Subcutaneous adipose tissue (tissue), 4 donors: ENCODE data around the gene NR4A1. TPM values are rescaled to one million over a fixed set of nuclear protein-coding genes. Genes with fewer than 3 reads are reported as not detected.

ENCODE experiments used
- CTCF ChIP-seq: fragments of 450-650 bp; IDR thresholded peaks from one replicate; pipeline ENCODE4 v1.5.1; 2016; ENCODE audit warnings: low read depth, mild to moderate bottlenecking, control low read depth, antibody characterized with exemption, moderate library complexity
- total RNA-seq, 4 donors: library from RNA; depleted of rRNA; stranded (reverse); fragments of >200 nt; gene quantifications; one replicate each; pipeline ENCODE4 v1.1.0, GENCODE V29; 2016

The NR4A1 gene
- total RNA-seq, 4 donors from 2014 or later = 20.1 to 84.6 (median 40.3) TPM

DNA sequence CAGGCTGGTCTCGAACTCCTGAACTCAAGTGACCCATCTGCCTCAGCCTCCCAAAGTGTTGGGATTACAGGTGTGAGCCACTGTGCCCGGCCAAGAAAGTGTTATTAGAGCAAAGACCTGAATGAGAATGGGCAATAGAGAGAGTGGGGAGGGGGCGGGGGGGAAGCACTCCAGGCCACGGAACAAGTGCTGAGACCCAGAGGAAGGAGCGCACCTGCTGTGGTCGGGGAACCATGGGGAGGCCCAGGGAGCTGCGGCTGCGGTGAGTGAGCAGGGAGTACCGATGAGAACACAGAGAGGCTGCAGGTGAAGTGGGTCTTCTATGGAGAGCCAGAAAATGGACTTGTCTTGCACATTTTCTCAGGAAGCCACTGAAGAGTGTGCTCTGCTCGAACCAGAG lies 39.0 kb downstream of the NR4A1 start:
- TF ChIP-seq CTCF = no peak

DNA sequence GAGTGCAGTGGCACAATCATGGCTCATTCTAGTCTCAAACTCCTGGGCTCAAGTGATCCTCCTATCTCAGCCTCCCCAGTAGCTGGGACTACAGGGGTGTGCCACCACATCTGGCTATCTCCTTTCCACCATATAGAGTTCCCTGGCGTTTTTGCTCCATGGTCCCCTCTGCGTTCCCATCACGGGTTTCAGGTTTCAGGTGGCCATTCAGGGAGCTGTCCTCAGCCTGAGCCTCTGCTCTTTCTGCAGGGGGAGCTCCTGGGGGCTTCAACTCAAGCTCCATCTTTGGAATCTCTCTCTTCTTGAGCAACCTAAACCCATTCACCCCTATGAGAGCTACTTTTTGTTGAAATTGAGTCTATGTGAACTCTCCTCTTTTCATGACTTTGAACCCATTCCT lies 39.8 kb downstream of the NR4A1 start:
- TF ChIP-seq CTCF = no peak

DNA sequence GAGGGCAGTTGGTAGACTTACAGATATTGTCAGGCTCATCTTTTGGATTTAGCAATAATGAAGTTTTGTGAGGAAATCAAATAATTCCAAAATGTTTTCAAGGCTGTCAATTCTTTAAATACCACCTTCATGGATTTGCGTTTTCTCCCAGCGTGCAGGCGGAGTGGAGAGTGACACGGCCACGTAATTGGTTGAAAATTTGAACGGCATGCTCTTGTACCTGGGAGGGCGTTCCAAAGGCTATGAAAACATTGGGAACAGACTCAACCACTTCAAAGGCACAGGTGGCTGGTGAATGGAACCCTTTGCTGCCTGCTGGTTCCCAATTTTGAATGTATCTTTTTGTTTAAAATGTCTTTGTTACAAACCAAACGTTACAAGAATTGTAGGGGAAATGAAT lies 40.6 kb downstream of the NR4A1 start:
- no peak for TF ChIP-seq CTCF

DNA sequence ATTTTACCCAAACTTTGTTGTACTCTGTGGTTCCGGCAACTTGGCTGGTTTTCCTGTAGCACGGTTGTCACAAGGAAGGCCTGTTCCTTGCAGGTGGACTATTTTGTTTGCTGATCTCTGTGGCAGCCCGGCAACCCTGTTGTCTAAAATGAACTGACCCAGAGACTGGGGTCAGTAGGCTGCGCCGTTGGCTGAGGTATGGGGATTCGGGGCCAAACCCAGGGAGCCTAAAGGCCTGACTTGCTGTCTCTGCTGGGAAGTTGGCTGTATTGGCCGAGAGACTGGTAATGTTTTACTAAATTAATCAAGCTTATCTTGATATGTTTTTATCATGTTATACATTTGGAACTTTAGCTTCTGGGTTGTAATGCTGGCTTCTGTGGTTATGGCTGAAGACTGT lies 42.1 kb downstream of the NR4A1 start:
- TF ChIP-seq CTCF = no peak

DNA sequence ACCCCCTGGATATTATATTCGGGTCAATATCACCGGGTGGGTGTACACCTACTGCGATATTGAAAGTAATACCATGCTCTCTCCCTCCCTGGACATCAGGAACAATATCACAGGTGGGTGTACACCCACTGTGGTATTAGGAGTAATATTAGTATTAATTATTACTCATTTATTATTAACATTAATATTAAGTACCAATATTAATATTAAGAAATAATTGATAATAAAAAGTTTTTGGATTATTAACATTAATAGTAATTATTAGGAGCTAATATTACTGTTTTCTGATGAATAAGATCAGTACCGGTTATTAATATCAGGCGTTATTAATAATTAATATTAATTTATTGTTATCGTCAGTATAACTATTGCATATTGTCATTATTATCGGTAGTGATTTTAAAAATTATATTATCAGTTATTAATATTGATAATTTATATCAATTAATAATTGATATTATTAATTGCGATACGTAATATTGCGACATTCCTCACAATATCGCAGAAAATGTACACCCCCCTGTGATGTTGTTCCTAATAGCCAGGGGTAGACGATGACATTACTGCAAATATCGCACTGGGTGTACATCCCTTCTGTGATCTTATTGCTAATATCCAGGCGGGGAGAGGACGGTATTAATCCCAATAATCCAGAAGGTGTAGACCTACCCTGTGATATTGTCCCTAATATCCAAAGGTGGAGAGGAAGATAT lies 45.2 kb downstream of the NR4A1 start:
- no peak for TF ChIP-seq CTCF

- no peak for TF ChIP-seq CTCF
Observed at GRCh38 chr12:52097045-52097666, 45.9 kb downstream of the NR4A1 start.

Other genes with a start within 250 kb of the NR4A1 start
- 1 to 10 TPM in 1 of 4 donors, under 1 TPM in 3; 0.16 to 1.1 (median 0.37) TPM for gene FIGNL2, start 202.7 kb upstream of the NR4A1 start, total RNA-seq
- not detected for gene ANKRD33, start 163.3 kb upstream of the NR4A1 start, total RNA-seq
- gene ACVRL1, start 143.9 kb upstream of the NR4A1 start, total RNA-seq = 100 to 1,000 TPM in 2 of 4 donors, 10 to 100 TPM in 2; 81.4 to 271 (median 124) TPM
- 10 to 100 TPM; 14.8 to 16.3 (median 15.4) TPM for gene ACVR1B, start 99.7 kb upstream of the NR4A1 start, total RNA-seq
- gene TAMALIN, start 44.5 kb upstream of the NR4A1 start, total RNA-seq = 10 to 100 TPM in 3 of 4 donors, 1 to 10 TPM in 1; 9.0 to 64.6 (median 20.1) TPM
- 10 to 100 TPM; 16.3 to 29.9 (median 26.5) TPM for gene ATG101, start 18.5 kb downstream of the NR4A1 start, total RNA-seq
- not detected for gene SMIM41, start 28.3 kb downstream of the NR4A1 start, total RNA-seq
- gene KRT80, start 140.6 kb downstream of the NR4A1 start, total RNA-seq = not detected
- 1 to 10 TPM; 2.4 to 4.0 (median 3.7) TPM for gene KRT7, start 181.8 kb downstream of the NR4A1 start, total RNA-seq
- gene KRT86, start 223.2 kb downstream of the NR4A1 start, total RNA-seq = under 1 TPM in 1 of 4 donors, not detected in 3; 0.34 TPM
- not detected for gene KRT81, start 240.1 kb downstream of the NR4A1 start, total RNA-seq